BLaER1 (cell line): ENCODE measurements around the gene SDC3.

Source experiments
- H3K27ac ChIP-seq: shearing (Covaris generic); formaldehyde crosslinking; 2 replicates; pipeline ENCODE4 v1.8.1; 2022
- H3K27me3 ChIP-seq: shearing (Covaris generic); formaldehyde crosslinking; 2 replicates; pipeline ENCODE4 v1.8.1; 2022
- H3K36me3 ChIP-seq: shearing (Covaris generic); formaldehyde crosslinking; 2 replicates; pipeline ENCODE4 v1.8.1; 2022
- H3K4me1 ChIP-seq: shearing (Covaris generic); formaldehyde crosslinking; 2 replicates; pipeline ENCODE4 v1.8.1; 2022
- H3K4me2 ChIP-seq: shearing (Covaris generic); formaldehyde crosslinking; 2 replicates; pipeline ENCODE4 v1.8.1; 2022
- H3K4me3 ChIP-seq: shearing (Covaris generic); formaldehyde crosslinking; 2 replicates; pipeline ENCODE4 v1.8.1; 2022
- H3K9ac ChIP-seq: shearing (Covaris generic); formaldehyde crosslinking; 2 replicates; pipeline ENCODE4 v1.8.1; 2022
- H3K9me3 ChIP-seq: shearing (Covaris generic); formaldehyde crosslinking; 2 replicates; pipeline ENCODE4 v1.8.1; 2022
- H4K20me1 ChIP-seq: shearing (Covaris generic); formaldehyde crosslinking; 2 replicates; pipeline ENCODE4 v1.8.1; 2022
- Cebpa-rat ChIP-seq: shearing (Covaris generic); IDR thresholded peaks from 2 replicates; pipeline ENCODE4 v1.8.1; 2022

The SDC3 gene

GRCh38 chr1:30884723-30885122 is 23.8 kb downstream of the SDC3 start:
- Histone ChIP-seq H3K4me1 (peaks cover 64% of the 10 kb centered on the region), H4K20me1 (peaks cover 99% of the 10 kb centered on the region), H3K27ac (no peak overlapping the region), H3K36me3 (no peaks in the 10 kb centered on the region), H3K4me3 (no peak overlapping the region), H3K9me3 (no peaks in the 10 kb centered on the region), H3K27me3 (peaks cover 100% of the 10 kb centered on the region), H3K9ac (no peak overlapping the region), H3K4me2 (no peak overlapping the region)
- TF ChIP-seq Cebpa-rat, result no peak

- Histone ChIP-seq H3K9me3 (no peaks in the 10 kb centered on the region), H3K27ac (no peak overlapping the region), H3K4me1 (peaks cover 60% of the 10 kb centered on the region), H3K4me3 (no peak overlapping the region), H4K20me1 (peaks cover 99% of the 10 kb centered on the region), H3K36me3 (no peaks in the 10 kb centered on the region), H3K4me2 (peak overlapping the region; percentile 31), H3K27me3 (peaks cover 100% of the 10 kb centered on the region), H3K9ac (no peak overlapping the region)
- no peak for TF ChIP-seq Cebpa-rat
Observed at GRCh38 chr1:30883389-30884172, 25.0 kb downstream of the SDC3 start.

DNA sequence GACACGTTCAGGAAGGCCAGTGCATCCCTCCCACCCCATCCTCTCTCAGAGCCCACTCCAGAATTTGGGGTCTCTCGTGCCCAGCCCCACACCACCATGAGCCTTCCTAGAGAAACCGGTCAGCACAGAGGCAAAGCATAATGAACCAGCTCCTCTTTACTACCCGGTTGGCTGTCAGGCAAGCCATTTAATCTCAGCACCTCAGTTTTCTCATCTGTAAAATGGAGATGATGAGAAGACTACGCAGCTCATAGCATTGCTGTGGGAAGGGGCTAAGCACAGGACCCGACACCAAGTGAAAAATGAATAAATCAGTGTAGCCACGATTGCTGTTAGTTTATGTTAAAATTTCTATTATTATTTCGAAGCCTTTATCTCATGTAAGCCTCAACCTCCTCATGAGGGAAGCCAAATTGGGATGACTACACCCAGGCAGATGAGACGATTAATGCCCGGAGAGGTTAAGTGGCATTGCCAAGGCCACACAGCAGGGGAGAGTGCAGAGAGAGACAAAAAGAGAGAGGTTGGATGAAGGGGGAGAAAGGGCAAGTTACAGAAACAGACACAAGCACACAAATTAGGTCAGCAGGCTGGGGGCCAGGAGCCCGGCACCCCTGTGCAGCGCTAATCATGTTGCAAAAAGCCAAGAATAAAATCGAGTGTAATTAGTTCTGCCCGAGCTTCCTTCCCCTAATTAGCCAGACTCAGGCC is 25.7 kb downstream of the SDC3 start:
- Histone ChIP-seq H3K9me3 (no peaks in the 10 kb centered on the region), H3K27me3 (peaks cover 100% of the 10 kb centered on the region), H4K20me1 (peaks cover 99% of the 10 kb centered on the region), H3K27ac (no peak overlapping the region), H3K4me1 (peaks cover 54% of the 10 kb centered on the region), H3K4me2 (peak overlapping the region; percentile 77), H3K4me3 (no peak overlapping the region), H3K9ac (no peak overlapping the region), H3K36me3 (no peaks in the 10 kb centered on the region)
- no peak for TF ChIP-seq Cebpa-rat

GRCh38 chr1:30881319-30882181 is 27.0 kb downstream of the SDC3 start:
- Histone ChIP-seq H4K20me1 (peaks cover 99% of the 10 kb centered on the region), H3K4me3 (no peak overlapping the region), H3K36me3 (no peaks in the 10 kb centered on the region), H3K27ac (no peak overlapping the region), H3K27me3 (peaks cover 100% of the 10 kb centered on the region), H3K4me2 (peak overlapping the region; percentile 77), H3K9ac (no peak overlapping the region), H3K4me1 (peaks cover 56% of the 10 kb centered on the region), H3K9me3 (no peaks in the 10 kb centered on the region)
- TF ChIP-seq Cebpa-rat, result no peak

DNA sequence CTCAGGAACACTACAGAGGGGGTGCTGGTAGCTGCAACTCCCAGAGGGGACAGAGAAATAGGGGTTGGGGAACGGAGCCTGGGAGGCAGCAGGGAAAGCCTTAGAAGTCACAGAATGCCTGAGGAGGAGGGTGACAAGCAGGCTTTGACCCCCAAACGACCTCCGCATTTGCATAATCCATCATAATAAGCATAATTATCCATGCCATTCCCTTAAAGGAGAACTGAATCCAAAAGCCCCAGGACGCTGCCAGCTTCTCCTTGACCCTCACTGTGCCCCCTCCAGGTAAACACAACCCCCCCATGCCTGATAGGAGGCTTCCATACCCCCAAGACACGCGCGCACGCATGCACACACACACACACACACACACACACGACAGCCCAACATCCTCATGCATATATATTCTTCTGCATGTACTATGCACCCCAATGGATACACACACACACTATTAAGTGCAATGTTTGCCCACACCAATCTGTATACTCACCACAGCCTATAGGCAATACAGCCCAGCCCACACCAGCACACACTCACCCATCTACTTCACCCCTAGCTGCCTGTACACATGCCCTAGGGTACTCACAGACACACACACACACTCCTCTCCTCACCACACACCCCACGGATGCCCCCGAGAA is 27.8 kb downstream of the SDC3 start:
- Histone ChIP-seq H3K4me1 (peaks cover 52% of the 10 kb centered on the region), H4K20me1 (peaks cover 99% of the 10 kb centered on the region), H3K36me3 (no peaks in the 10 kb centered on the region), H3K9ac (no peak overlapping the region), H3K9me3 (no peaks in the 10 kb centered on the region), H3K4me2 (peak overlapping the region; percentile 77), H3K27ac (no peak overlapping the region), H3K4me3 (no peak overlapping the region), H3K27me3 (peaks cover 100% of the 10 kb centered on the region)
- TF ChIP-seq Cebpa-rat, result no peak

DNA sequence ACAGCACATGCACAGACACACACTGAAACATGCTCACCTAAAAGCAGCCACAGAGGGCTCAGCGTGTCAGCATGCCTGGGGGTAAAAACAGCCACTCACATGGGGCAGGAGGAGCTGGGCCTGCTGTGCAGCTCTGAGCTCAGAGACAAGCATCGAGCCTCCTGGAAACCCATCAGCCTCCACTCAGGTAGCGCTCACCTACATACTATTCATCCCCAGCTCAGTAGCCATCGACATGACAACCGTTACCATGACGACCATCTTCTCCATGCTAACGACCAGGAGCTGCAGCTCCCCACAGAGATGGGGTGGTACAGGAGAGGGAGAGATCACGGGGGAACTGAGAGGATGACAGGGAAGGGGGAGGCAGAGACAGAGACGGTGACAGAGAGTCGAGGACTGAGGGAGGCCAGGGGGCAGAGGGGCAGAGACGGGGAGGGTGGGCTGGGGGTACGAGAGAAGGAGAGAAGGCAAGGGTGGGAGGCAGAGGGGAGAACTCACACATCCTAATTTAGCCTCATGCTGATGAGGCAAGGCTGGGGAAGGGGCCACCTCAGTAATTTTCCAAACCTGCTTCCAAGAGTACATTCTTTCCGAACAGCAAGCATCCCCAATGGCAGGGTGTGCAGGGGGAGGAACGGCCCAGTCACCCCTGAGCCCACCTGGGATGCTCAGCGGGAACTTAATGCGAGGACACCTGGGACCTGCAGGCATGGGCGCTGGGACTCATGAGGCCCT is 28.4 kb downstream of the SDC3 start:
- peak overlapping the region; percentile 77 for H3K4me2 ChIP-seq
- peaks cover 100% of the 10 kb centered on the region for H3K27me3 ChIP-seq
- H3K36me3 ChIP-seq, result no peaks in the 10 kb centered on the region
- peaks cover 99% of the 10 kb centered on the region for H4K20me1 ChIP-seq
- no peak overlapping the region for H3K9ac ChIP-seq
- no peak overlapping the region for H3K27ac ChIP-seq
- TF ChIP-seq Cebpa-rat, result no peak
- no peak overlapping the region for H3K4me3 ChIP-seq
- no peaks in the 10 kb centered on the region for H3K9me3 ChIP-seq
- peaks cover 45% of the 10 kb centered on the region for H3K4me1 ChIP-seq

DNA sequence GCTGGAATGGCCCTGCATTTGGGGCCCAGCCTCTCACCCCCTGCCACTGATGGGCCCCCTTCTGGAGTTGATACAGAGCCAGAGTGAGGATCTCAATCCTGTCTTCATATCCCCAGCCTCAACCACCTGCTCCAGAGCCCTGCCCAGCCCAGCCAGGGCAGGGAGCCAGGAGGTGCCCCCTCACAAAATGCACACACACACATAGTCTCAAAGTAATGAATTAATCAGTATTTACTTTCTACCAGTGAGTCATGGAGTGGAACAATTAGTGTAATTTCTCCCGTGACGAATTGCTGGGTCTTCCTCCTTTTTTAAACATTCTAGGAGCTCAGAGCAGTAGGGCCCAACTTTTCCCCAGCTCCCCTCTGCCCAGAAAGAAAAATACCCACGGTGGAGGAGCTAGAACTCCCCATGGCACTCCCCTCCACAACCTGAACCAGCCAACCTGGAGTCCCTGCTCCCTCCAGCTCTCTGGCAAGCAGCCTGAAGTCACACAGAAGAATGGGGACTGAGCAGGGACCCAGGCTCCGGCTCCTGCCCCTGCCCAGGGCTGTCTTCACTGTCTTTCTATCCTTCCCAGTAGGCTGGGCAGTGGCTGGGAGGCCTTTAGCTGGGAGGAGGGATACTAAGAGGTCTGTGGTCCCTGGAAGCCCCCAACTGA is 29.3 kb downstream of the SDC3 start:
- Histone ChIP-seq H3K36me3 (no peaks in the 10 kb centered on the region), H3K27ac (no peak overlapping the region), H3K9ac (no peak overlapping the region), H3K27me3 (peaks cover 100% of the 10 kb centered on the region), H3K9me3 (no peaks in the 10 kb centered on the region), H3K4me2 (no peak overlapping the region), H3K4me1 (peaks cover 45% of the 10 kb centered on the region), H4K20me1 (peaks cover 100% of the 10 kb centered on the region), H3K4me3 (no peak overlapping the region)
- no peak for TF ChIP-seq Cebpa-rat

DNA sequence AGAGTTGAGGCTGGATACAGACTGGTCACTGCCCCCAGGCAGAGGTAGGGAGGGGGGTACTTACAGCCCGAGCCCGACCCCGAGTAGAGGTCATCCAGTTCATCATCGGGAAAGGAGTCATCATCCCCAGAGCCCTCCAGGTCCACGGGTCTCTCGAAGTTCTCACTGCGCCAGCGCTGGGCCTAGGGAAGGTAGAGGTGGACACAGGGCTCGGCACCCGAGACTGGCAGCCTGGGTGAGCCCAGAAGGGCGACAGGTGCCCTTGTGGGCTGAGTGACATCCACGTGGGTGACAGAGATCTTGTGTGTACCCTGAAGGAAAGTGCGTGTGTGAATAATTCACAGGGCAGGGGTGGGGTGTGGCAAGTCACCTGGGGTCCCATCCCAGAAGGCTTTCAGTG is 30.0 kb downstream of the SDC3 start:
- Histone ChIP-seq H3K27ac (no peak overlapping the region), H3K9ac (no peak overlapping the region), H3K9me3 (no peaks in the 10 kb centered on the region), H3K4me2 (no peak overlapping the region), H3K36me3 (no peaks in the 10 kb centered on the region), H3K4me3 (no peak overlapping the region), H3K4me1 (peaks cover 38% of the 10 kb centered on the region), H3K27me3 (peaks cover 100% of the 10 kb centered on the region), H4K20me1 (peaks cover 100% of the 10 kb centered on the region)
- no peak for TF ChIP-seq Cebpa-rat
